DMS114 treated with DMSO at 0.1 percent for 48 hours (cell line): ENCODE measurements around the gene COL23A1.

Experiments
- DNase-seq: peaks from one replicate; lab custom pipeline; 2025; ENCODE audit not compliant: unreplicated experiment; lab: John Stamatoyannopoulos, UW

Gene COL23A1

DNA sequence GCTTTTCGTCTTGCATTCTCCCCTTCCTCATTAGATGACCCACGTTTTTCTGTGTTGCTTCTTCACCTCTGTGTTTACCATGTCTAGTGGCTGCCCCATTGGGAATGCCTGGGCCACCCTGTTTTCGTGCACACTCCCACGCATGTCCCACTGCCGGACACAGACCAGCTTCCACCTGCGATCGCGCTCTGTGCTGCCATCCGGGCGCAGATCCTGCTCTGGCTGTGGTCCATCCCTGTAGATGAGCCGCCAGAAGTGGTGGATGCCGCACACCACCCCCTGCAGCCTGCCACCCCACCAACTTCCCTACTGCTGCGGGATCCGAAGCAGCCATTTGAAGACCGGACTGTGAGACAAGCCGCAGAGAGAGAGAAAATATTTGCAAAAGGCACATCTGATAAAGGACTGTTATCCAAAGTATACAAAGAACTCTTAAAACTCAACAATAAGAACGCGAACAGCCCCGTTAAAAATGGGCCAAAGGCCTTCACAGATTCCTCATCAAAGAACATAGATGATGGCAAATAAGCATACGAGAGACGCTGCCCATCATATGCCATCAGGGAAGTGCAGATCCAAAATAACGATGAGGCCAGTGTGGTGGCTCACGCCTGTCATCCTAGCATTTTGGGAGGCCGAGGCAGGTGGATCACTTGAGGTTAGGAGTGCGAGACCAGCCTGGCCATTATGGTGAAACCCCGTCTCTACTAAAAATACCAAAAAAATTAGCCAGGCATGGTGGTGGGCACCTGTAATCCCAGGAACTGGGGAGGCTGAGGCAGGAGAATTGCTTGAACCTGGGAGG, 163.7 kb downstream of the COL23A1 start:
- no peak for DNase-seq

- no peak for DNase-seq
Observed at GRCh38 chr5:178425621-178426068, 164.5 kb downstream of the COL23A1 start.

DNA sequence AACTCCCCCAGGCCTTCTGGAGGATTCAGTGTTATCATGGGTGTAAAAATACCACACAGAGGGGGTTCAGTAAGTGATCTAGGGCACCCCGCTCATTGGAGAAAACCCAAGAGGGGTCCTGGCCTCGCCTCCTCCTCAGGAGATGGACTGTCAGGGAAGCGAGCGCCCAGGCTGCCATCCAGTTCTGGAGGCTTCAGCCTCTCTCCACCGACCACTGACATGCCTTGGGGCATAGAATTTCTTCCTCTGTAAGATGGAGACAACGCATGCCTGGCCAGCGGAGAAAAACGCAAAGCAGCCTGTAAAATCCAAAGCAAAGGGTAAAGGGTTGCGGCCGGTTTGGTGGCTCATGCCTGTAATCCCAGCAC, 165.4 kb downstream of the COL23A1 start:
- no peak for DNase-seq

DNA sequence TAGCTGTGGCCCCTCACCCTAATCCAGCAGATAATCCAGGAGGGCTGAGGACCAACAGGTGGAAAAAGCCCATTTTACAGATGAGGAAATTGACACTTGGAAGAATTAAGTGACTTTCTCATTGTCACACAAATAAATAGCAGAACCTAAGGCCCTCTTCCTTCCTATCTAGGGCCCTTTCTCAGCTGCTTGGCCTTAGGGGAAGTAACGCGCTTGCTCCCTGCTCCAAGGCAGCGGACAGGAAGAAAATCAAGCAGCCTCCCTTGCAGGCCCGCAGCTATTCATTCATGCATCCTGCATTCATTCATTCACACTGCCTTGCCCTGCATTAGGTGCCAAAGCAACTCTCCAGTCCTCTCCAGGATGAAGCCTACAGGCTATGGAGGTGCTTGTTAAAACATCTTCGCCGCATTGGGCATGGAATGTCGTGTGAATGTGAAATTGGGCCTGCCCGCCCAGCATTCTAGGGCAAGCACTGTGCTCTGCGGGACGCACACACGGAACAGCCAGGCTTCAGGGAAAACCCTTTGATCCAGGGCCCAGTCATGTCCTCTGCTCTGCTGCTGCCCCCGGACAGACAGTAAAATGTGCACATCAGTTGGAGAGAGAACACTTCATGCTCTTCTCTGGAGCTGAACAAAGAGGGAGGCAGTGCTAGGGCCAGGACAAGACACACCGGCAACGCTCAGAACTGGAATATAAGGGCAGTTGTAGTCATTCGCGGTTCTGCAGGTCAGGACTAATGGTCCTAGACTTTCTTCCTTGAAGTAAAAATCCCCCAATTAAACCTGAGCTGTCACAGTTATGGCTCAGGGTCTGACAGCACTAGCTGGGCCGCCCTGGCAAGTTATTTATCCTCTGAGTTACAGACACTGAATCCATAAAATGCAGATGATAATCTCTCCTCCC, 166.0 kb downstream of the COL23A1 start:
- DNase-seq, result no peak

GRCh38 chr5:178423431-178423830, 166.8 kb downstream of the COL23A1 start:
- no peak for DNase-seq

DNA sequence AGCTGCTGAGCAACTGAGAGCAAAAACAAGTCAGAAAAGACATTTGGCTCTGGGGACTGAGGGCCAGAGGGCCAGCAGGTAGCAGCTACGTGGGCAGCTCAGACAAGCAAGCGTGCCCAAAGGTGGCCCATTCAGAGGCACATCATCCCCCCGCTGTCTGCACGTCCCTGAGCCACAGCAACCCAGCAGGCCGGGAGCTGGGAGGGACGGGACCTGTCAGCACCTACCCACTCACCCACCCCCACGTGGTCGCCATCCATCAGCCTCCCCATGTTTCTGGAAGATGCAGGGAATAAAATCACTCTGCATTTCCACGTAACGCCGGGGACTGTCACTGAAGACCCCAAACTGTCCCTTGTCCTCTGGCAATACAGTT, 167.8 kb downstream of the COL23A1 start:
- DNase-seq, result no peak

GRCh38 chr5:178421699-178422399, 168.3 kb downstream of the COL23A1 start:
- no peak for DNase-seq

DNA sequence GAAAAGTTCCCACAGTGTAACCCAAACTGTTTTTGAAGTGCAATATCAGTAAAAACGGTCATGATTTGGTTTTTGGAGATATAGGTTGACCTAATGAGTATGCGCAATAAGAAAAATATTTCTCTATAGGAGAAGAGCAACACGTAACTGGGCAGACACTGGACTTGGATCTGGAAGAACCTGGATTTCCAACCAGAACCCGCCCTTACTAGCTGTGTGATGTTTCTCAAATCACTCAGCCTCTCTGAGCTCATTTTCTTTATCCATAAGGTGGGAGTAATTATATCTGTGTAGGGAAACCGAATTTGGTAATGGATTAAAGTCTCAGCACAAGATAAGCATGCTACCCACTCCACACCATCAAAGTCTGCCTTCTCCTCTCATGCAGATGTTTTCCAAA, 169.1 kb downstream of the COL23A1 start:
- no peak for DNase-seq

DNA sequence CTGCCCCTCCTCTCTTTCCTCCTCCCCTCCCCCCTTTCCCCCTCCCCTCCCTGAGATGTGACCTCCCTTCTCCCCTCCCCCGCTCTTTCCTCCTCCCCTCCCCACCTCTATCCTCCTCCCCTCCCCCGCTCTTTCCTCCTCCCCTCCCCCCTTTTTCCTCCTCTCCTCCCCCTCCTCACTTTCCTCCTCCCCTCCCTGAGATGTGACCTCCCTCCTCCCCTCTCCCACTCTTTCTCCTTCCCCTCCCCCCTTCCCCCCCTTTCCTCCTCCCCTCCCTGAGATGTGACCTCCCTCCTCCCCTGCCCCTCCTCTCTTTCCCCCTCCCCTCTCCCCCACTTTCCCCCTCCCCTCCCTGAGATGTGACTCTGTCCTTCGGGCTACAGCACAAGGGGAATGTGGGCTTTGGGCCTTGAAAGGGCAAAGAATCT, 169.8 kb downstream of the COL23A1 start:
- no peak for DNase-seq

DNA sequence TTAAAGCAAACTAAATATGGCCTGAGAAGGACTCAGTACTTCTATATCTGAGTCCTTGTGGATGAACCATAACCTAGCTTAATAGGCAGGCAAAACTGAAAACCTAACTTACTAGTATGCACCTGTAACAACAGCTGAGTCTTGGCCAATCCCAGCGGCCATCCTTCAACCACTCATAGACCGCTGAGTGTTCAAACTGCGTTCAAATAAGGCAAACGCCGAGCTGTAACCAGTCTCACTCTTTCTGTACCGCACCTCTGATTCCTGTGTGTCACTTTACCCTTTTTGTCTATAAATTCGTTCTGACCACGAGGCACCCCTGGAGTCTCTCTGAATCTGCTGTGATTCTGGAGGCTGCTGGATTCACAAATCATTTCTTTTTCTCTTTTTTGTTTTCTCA, 170.5 kb downstream of the COL23A1 start:
- DNase-seq, result no peak

GRCh38 chr5:178419196-178419595, 171.0 kb downstream of the COL23A1 start:
- no peak for DNase-seq

DNA sequence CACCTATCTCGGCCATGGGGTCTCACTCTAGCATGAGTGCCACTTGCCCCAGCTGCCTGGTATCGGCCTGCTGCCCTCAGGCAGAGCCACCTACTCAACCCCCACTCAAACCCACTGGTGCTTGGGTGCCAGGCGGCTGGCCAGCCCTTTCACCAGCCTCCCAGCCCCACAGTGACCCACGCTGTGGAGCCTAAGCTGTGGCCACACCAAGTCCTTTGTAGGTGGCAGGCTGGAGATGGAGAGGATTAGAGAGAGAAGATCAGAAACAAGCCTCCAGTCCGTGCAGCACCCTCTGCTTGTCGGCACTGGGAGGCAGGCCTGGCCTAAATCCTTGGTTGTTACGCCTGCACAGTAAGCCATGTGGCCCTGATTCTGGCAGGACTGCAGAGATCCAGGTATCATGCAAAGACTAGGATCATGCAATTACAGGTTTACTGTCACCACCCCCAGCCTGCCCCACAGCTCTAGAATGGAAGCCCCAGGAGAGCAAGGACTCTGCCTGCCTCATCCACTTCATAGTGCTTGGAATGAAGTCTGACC, 171.7 kb downstream of the COL23A1 start:
- DNase-seq, result no peak

GRCh38 chr5:178418031-178418430, 172.2 kb downstream of the COL23A1 start:
- no peak for DNase-seq

- no peak for DNase-seq
Observed at GRCh38 chr5:178417391-178417811, 172.8 kb downstream of the COL23A1 start.

DNA sequence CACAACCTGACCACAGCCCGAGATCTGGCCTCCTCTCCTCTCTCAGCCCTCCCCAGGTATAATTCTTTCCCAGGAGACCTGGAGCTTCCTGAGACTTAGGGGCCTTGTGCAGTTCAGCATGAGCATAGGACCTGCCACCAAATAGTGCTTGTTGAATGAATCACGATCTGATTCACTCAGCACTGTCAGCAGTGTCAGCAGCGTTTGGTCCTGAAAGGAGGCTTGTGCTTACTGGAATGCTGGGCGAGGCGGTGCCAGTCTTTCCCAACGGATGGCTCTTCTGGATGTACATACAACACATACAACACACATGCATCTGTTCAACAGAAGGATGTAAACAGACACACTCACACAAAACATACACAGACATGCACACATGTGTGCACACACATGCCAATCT, 173.3 kb downstream of the COL23A1 start:
- no peak for DNase-seq

- no peak for DNase-seq
Observed at GRCh38 chr5:178416206-178416882, 173.8 kb downstream of the COL23A1 start.

DNA sequence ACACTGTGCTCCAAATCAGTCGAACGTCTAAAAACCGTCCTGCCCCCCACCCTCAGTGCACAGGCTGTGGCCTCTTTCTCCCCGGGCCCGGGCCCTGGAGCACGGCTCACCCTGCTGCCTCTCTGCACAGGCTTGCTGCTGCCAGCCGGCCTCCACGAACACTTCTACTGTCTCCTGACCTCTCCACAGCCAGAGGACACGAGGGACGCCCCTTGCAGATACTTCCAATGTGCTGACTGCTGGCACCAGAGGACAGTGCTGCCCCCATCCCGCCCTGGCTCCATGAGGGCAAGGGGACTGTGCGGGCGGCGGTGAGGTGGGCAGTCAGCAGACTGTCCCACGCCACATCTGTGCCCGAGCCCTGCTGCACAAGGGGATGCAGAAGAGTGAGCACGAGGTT, 174.8 kb downstream of the COL23A1 start:
- no peak for DNase-seq

- no peak for DNase-seq
Observed at GRCh38 chr5:178413988-178414387, 176.2 kb downstream of the COL23A1 start.

GRCh38 chr5:178411083-178411482, 179.1 kb downstream of the COL23A1 start:
- no peak for DNase-seq

DNA sequence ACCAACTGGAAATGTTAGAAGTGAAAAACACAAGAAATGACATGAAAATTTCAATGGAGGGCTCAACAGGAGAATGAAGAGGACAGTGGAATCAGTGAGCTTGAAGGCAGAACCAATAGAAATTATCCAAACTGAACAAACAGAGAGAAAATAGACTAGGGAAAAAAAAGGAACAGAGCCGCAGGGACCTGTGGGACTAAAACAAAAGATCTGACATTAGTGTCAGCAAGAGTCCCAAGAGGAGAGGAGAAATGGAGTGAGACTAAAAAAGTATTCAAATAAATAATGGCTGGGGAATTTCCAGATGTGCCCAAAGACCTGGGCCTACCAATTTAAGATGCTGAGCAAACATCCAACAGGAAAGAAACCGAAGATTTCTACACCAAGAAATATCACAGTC, 182.5 kb downstream of the COL23A1 start:
- DNase-seq, result no peak

- DNase-seq, result no peak
Observed at GRCh38 chr5:178404987-178405386, 185.2 kb downstream of the COL23A1 start.
